GM23338 (cell line): ENCODE measurements around the gene TOM1L1. TPM values are rescaled to one million over a fixed set of nuclear protein-coding genes. Genes with fewer than 3 reads are reported as not detected.

Experiments used
- ATAC-seq: fragments of 200-7000 bp; cut with Tn5 transposase; 3 replicates; pipeline ENCODE4 v1.9.1; 2020
- DNase-seq: peaks from one replicate; pipeline ENCODE4 v3.0.0-alpha.2; 2015; ENCODE audit warnings: low spot score
- H2AFZ ChIP-seq: fragments of 200-600 bp; sonication (generic); 2 replicates; pipeline ENCODE4 v1.8.0; 2016; ENCODE audit warnings: antibody characterized with exemption, mild to moderate bottlenecking, moderate library complexity
- H3F3A ChIP-seq: fragments of 200-600 bp; sonication (generic); replicated peaks from 2 replicates; pipeline ENCODE4 v1.8.0; 2017; ENCODE audit warnings: antibody characterized with exemption, mixed run types, low read depth
- H3K27ac ChIP-seq: fragments of 200-600 bp; sonication (generic); 2 replicates; pipeline ENCODE4 v1.6.1; 2016; ENCODE audit warnings: low read depth
- H3K27me3 ChIP-seq: fragments of 200-600 bp; sonication (generic); 2 replicates; pipeline ENCODE4 v1.8.0; 2016; ENCODE audit warnings: mild to moderate bottlenecking, mixed run types, moderate library complexity; ENCODE audit not compliant: insufficient read depth
- H3K36me3 ChIP-seq: fragments of 200-600 bp; sonication (generic); 2 replicates; pipeline ENCODE4 v1.8.0; 2016; ENCODE audit warnings: mild to moderate bottlenecking; ENCODE audit not compliant: insufficient read depth
- H3K4me1 ChIP-seq: fragments of 200-600 bp; sonication (generic); 2 replicates; pipeline ENCODE4 v1.8.0; 2016; ENCODE audit warnings: mild to moderate bottlenecking, moderate library complexity; ENCODE audit not compliant: insufficient read depth
- H3K4me2 ChIP-seq: fragments of 200-600 bp; sonication (generic); 2 replicates; pipeline ENCODE4 v1.7.1; 2017; ENCODE audit warnings: mixed run types
- H3K4me3 ChIP-seq: fragments of 200-600 bp; sonication (generic); 2 replicates; pipeline ENCODE4 v1.6.1; 2016; ENCODE audit warnings: mixed run types
- H3K79me2 ChIP-seq: fragments of 200-600 bp; sonication (generic); replicated peaks from 2 replicates; pipeline ENCODE4 v1.8.0; 2017; ENCODE audit warnings: mild to moderate bottlenecking; ENCODE audit not compliant: insufficient read depth
- H3K9me2 ChIP-seq: fragments of 200-600 bp; sonication (generic); 2 replicates; pipeline ENCODE4 v1.8.0; 2017; ENCODE audit not compliant: insufficient read depth
- H4K20me1 ChIP-seq: fragments of 200-600 bp; sonication (generic); replicated peaks from 2 replicates; pipeline ENCODE4 v1.8.0; 2017; ENCODE audit warnings: mild to moderate bottlenecking; ENCODE audit not compliant: insufficient read depth
- H3K27ac Mint-ChIP-seq: 2 replicates; pipeline ENCODE4 v1.8.0; 2020; ENCODE audit warnings: inconsistent platforms, mild to moderate bottlenecking, moderate library complexity, mixed read lengths
- H3K27me3 Mint-ChIP-seq: 3 replicates; pipeline ENCODE4 v1.8.0; 2022; ENCODE audit warnings: low read depth, mild to moderate bottlenecking, moderate library complexity, mixed read lengths, inconsistent platforms; ENCODE audit not compliant: insufficient read depth, poor library complexity
- H3K36me3 Mint-ChIP-seq: 3 replicates; pipeline ENCODE4 v1.8.0; 2021; ENCODE audit warnings: low read depth, mild to moderate bottlenecking, inconsistent platforms, moderate library complexity, mixed read lengths
- H3K4me1 Mint-ChIP-seq: 3 replicates; pipeline ENCODE4 v1.8.0; 2020; ENCODE audit warnings: mild to moderate bottlenecking, inconsistent platforms, mixed read lengths
- H3K4me3 Mint-ChIP-seq: 3 replicates; pipeline ENCODE4 v1.8.0; 2021; ENCODE audit warnings: moderate library complexity, mild to moderate bottlenecking, inconsistent platforms, mixed read lengths
- H3K9me3 Mint-ChIP-seq: 3 replicates; pipeline ENCODE4 v1.8.0; 2020; ENCODE audit warnings: moderate library complexity, mild to moderate bottlenecking, inconsistent platforms, mixed read lengths
- CREB1 ChIP-seq: fragments of 250-450 bp; sonication (Bioruptor Pico); IDR thresholded peaks from 2 replicates; pipeline ENCODE4 v1.5.0; 2020; ENCODE audit warnings: low read depth, mild to moderate bottlenecking, moderate library complexity
- EZH2 ChIP-seq: fragments of 200-600 bp; sonication (generic); IDR thresholded peaks from one replicate; pipeline ENCODE4 v1.8.0; 2017; ENCODE audit warnings: antibody characterized with exemption, mild to moderate bottlenecking, low read depth; ENCODE audit not compliant: unreplicated experiment
- EZH2phosphoT487 ChIP-seq: fragments of 200-600 bp; sonication (generic); IDR thresholded peaks from one replicate; pipeline ENCODE4 v1.8.1; 2018; ENCODE audit warnings: antibody characterized with exemption; ENCODE audit not compliant: unreplicated experiment
- STAT1 ChIP-seq: IDR thresholded peaks from one replicate; pipeline ENCODE4 v1.6.1; 2016; ENCODE audit warnings: antibody characterized with exemption; ENCODE audit not compliant: unreplicated experiment
- polyA plus RNA-seq: library from polyadenylated mRNA; unstranded; fragments of >200 nt; fragmentation: Nextera tagmentation; extraction: Ambion mirVana; gene quantifications from 2 replicates; pipeline ENCODE4 v1.2.1, GENCODE V29; 2016
- total RNA-seq: library from RNA; depleted of rRNA; stranded (reverse); fragments of >200 nt; shearing (Covaris generic); gene quantifications from 2 replicates; pipeline ENCODE4 v1.2.3, GENCODE V29; 2014
- TF ChIP-seq, protein P1 (sequence below): fragments of 250-450 bp; sonication (Bioruptor Pico); IDR thresholded peaks from 2 replicates; pipeline ENCODE4 v1.5.0; 2020; ENCODE audit warnings: mild to moderate bottlenecking, moderate library complexity
- TF ChIP-seq, protein P2 (sequence below), 2 experiments: fragments of 200-600 bp in 1 of 2; sonication (generic) in 1 of 2; conservative IDR thresholded peaks; 2 replicates each; pipeline versions ENCODE4 v1.5.1 to v1.6.1; 2016 to 2017; ENCODE audit warnings: antibody characterized with exemption in 2 of 2, low read depth in 2 of 2, mild to moderate bottlenecking in 2 of 2, moderate library complexity in 1 of 2

The TOM1L1 gene
- total and polyA plus RNA-seq, 2 experiments from 2014 or later: 46.8 to 58.0 TPM

DNA sequence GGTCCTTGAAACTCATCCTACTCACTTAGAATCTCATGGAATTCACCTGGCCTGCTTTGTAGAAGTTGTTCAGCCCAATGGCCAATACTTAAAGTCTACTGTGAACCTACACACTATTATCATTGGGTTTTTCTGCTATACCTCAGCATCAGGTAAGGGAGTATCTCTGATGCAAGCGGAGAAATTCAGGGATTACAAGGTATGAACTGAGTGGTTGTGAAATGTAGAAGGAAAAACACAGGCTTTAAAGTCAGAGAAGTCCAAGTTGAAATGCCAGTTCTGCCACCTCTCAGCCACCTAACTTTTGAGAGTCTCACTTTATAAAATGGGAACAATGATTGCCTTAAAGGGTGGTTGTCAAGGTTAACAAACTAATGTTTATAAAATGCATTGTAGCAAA, 36.8 kb downstream of the TOM1L1 start (continued):
- TF ChIP-seq, protein P1, sequence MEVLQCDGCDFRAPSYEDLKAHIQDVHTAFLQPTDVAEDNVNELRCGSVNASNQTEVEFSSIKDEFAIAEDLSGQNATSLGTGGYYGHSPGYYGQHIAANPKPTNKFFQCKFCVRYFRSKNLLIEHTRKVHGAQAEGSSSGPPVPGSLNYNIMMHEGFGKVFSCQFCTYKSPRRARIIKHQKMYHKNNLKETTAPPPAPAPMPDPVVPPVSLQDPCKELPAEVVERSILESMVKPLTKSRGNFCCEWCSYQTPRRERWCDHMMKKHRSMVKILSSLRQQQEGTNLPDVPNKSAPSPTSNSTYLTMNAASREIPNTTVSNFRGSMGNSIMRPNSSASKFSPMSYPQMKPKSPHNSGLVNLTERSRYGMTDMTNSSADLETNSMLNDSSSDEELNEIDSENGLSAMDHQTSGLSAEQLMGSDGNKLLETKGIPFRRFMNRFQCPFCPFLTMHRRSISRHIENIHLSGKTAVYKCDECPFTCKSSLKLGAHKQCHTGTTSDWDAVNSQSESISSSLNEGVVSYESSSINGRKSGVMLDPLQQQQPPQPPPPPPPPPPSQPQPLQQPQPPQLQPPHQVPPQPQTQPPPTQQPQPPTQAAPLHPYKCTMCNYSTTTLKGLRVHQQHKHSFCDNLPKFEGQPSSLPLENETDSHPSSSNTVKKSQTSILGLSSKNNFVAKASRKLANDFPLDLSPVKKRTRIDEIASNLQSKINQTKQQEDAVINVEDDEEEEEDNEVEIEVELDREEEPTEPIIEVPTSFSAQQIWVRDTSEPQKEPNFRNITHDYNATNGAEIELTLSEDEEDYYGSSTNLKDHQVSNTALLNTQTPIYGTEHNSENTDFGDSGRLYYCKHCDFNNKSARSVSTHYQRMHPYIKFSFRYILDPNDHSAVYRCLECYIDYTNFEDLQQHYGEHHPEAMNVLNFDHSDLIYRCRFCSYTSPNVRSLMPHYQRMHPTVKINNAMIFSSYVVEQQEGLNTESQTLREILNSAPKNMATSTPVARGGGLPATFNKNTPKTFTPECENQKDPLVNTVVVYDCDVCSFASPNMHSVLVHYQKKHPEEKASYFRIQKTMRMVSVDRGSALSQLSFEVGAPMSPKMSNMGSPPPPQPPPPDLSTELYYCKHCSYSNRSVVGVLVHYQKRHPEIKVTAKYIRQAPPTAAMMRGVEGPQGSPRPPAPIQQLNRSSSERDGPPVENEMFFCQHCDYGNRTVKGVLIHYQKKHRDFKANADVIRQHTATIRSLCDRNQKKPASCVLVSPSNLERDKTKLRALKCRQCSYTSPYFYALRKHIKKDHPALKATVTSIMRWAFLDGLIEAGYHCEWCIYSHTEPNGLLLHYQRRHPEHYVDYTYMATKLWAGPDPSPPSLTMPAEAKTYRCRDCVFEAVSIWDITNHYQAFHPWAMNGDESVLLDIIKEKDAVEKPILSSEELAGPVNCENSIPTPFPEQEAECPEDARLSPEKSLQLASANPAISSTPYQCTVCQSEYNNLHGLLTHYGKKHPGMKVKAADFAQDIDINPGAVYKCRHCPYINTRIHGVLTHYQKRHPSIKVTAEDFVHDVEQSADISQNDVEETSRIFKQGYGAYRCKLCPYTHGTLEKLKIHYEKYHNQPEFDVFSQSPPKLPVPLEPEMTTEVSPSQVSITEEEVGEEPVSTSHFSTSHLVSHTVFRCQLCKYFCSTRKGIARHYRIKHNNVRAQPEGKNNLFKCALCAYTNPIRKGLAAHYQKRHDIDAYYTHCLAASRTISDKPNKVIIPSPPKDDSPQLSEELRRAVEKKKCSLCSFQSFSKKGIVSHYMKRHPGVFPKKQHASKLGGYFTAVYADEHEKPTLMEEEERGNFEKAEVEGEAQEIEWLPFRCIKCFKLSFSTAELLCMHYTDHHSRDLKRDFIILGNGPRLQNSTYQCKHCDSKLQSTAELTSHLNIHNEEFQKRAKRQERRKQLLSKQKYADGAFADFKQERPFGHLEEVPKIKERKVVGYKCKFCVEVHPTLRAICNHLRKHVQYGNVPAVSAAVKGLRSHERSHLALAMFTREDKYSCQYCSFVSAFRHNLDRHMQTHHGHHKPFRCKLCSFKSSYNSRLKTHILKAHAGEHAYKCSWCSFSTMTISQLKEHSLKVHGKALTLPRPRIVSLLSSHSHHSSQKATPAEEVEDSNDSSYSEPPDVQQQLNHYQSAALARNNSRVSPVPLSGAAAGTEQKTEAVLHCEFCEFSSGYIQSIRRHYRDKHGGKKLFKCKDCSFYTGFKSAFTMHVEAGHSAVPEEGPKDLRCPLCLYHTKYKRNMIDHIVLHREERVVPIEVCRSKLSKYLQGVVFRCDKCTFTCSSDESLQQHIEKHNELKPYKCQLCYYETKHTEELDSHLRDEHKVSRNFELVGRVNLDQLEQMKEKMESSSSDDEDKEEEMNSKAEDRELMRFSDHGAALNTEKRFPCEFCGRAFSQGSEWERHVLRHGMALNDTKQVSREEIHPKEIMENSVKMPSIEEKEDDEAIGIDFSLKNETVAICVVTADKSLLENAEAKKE: no peak
- TF ChIP-seq CREB1 (CRISPR knock-in tag) (no peak), EZH2phosphoT487 (no peak)
- TF ChIP-seq, protein P2, sequence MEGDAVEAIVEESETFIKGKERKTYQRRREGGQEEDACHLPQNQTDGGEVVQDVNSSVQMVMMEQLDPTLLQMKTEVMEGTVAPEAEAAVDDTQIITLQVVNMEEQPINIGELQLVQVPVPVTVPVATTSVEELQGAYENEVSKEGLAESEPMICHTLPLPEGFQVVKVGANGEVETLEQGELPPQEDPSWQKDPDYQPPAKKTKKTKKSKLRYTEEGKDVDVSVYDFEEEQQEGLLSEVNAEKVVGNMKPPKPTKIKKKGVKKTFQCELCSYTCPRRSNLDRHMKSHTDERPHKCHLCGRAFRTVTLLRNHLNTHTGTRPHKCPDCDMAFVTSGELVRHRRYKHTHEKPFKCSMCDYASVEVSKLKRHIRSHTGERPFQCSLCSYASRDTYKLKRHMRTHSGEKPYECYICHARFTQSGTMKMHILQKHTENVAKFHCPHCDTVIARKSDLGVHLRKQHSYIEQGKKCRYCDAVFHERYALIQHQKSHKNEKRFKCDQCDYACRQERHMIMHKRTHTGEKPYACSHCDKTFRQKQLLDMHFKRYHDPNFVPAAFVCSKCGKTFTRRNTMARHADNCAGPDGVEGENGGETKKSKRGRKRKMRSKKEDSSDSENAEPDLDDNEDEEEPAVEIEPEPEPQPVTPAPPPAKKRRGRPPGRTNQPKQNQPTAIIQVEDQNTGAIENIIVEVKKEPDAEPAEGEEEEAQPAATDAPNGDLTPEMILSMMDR (conservative IDR thresholded peaks at IDR 0.05; ENCODE audit: low read depth in 2 of 2): no peak

DNA sequence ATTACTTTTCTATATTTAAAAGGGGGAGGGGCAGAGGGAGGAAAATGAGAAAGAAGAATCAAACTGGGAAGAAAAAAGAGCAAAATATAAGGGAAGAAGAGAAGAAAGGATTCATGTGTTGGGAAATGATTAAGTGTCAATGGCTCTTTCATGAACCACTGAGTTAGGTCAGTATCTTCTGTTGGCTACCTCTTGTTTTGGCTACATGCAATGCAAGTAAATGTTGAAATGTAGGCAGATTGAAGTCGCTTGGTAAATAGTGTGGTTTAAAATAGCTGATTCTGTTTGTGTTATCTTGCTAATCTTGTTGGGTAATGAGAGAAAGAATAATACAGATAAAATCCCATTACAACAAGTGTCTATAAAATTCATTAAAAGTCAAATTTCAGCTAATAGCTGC, 40.6 kb downstream of the TOM1L1 start:
- no peaks in the 10 kb centered on the region for H3K27me3 ChIP-seq
- Mint-ChIP-seq H3K4me1 (no peaks in the 10 kb centered on the region), H3K36me3 (peaks cover 59% of the 10 kb centered on the region), H3K27me3 (no peaks in the 10 kb centered on the region), H3K27ac (no peak overlapping the region), H3K9me3 (no peaks in the 10 kb centered on the region), H3K4me3 (no peak overlapping the region)
- peaks cover 44% of the 10 kb centered on the region for H3K36me3 ChIP-seq
- H3K9me2 ChIP-seq: no peaks in the 10 kb centered on the region
- H2AFZ ChIP-seq: no peak overlapping the region
- H4K20me1 ChIP-seq: 0 out of 2 replicates have a peak, but pooled peaks cover 2% of the 10 kb centered on the region
- H3K4me2 ChIP-seq: no peak overlapping the region
- H3K27ac ChIP-seq: no peak overlapping the region
- no peaks in the 10 kb centered on the region for H3K4me1 ChIP-seq
- ATAC-seq (no peak), DNase-seq (no peak)
- H3K4me3 ChIP-seq: no peak overlapping the region
- TF ChIP-seq, protein P2 (conservative IDR thresholded peaks at IDR 0.05; ENCODE audit: low read depth in 2 of 2): no peak
- no peak for TF ChIP-seq STAT1
- no peak for TF ChIP-seq EZH2
- H3F3A ChIP-seq: no peaks in the 10 kb centered on the region
- no peaks in the 10 kb centered on the region for H3K79me2 ChIP-seq
